ENCODE results near the gene SHH. TPM values are rescaled to one million over a fixed set of nuclear protein-coding genes. Genes with fewer than 3 reads are reported as not detected.

Gene SHH
- total RNA-seq, 1 experiment from 2014 or later, result 0.26 TPM

DNA sequence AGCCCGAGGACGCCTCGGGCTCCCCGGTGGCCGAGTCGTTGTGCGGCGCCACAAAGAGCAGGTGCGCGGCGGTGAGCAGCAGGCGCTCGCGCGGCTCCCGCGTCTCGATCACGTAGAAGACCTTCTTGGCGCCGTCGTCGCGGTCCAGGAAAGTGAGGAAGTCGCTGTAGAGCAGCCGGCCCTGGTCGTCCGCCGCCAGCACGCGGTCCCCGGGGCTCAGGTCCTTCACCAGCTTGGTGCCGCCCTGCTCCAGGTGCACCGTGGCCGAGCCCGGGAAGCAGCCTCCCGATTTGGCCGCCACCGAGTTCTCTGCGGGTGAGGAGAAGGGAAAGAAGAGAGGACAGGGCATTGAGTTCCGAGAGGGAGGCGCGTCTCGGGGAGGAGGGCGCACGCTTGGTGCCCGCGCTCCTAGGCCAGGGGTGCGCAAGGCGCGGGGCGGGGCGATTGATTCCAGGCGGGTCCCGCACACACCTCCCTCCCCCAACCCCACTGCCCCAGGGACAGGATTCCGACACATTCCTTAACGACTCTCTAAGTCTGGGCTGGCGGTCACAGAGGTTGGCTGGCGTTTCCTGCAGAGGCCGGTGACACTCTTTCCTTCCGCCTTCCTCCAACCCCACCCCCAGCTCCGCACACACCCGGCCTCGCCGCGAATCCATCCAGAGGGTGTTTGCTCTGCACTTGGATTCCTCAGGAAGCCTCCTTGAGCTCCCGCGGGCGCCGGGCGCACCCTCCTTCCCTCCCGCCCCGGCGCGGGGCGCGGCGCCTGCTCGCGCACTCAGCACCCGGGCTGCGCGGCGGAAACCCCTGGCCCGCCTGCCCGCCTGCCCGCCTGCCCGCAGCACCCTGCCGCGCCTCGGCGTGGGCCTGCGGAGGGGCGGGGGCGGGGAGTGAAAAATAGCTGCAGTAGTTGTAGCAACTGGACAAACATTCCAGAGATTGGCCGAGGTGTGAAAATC is 8.6 kb downstream of the SHH start (continued):
- TF ChIP-seq, protein P1, sequence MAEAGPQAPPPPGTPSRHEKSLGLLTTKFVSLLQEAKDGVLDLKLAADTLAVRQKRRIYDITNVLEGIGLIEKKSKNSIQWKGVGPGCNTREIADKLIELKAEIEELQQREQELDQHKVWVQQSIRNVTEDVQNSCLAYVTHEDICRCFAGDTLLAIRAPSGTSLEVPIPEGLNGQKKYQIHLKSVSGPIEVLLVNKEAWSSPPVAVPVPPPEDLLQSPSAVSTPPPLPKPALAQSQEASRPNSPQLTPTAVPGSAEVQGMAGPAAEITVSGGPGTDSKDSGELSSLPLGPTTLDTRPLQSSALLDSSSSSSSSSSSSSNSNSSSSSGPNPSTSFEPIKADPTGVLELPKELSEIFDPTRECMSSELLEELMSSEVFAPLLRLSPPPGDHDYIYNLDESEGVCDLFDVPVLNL (CRISPR knock-in tag; IDR thresholded peaks at IDR 0.05; ENCODE audit: borderline replicate concordance, low read depth), result no peak
- no peak for TF ChIP-seq MLX (CRISPR knock-in tag; IDR thresholded peaks at IDR 0.05)
- no peak for TF ChIP-seq ZNF532 (CRISPR knock-in tag; IDR thresholded peaks at IDR 0.05; ENCODE audit: borderline replicate concordance)
- TF ChIP-seq ERG (CRISPR knock-in tag; IDR thresholded peaks at IDR 0.05), result no peak
- no peak for TF ChIP-seq TP53 (CRISPR knock-in tag; IDR thresholded peaks at IDR 0.05)
- TF ChIP-seq, protein P2, sequence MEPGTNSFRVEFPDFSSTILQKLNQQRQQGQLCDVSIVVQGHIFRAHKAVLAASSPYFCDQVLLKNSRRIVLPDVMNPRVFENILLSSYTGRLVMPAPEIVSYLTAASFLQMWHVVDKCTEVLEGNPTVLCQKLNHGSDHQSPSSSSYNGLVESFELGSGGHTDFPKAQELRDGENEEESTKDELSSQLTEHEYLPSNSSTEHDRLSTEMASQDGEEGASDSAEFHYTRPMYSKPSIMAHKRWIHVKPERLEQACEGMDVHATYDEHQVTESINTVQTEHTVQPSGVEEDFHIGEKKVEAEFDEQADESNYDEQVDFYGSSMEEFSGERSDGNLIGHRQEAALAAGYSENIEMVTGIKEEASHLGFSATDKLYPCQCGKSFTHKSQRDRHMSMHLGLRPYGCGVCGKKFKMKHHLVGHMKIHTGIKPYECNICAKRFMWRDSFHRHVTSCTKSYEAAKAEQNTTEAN (CRISPR knock-in tag; IDR thresholded peaks at IDR 0.05), result no peak
- TF ChIP-seq, protein P3, sequence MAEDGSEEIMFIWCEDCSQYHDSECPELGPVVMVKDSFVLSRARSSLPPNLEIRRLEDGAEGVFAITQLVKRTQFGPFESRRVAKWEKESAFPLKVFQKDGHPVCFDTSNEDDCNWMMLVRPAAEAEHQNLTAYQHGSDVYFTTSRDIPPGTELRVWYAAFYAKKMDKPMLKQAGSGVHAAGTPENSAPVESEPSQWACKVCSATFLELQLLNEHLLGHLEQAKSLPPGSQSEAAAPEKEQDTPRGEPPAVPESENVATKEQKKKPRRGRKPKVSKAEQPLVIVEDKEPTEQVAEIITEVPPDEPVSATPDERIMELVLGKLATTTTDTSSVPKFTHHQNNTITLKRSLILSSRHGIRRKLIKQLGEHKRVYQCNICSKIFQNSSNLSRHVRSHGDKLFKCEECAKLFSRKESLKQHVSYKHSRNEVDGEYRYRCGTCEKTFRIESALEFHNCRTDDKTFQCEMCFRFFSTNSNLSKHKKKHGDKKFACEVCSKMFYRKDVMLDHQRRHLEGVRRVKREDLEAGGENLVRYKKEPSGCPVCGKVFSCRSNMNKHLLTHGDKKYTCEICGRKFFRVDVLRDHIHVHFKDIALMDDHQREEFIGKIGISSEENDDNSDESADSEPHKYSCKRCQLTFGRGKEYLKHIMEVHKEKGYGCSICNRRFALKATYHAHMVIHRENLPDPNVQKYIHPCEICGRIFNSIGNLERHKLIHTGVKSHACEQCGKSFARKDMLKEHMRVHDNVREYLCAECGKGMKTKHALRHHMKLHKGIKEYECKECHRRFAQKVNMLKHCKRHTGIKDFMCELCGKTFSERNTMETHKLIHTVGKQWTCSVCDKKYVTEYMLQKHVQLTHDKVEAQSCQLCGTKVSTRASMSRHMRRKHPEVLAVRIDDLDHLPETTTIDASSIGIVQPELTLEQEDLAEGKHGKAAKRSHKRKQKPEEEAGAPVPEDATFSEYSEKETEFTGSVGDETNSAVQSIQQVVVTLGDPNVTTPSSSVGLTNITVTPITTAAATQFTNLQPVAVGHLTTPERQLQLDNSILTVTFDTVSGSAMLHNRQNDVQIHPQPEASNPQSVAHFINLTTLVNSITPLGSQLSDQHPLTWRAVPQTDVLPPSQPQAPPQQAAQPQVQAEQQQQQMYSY (CRISPR knock-in tag; IDR thresholded peaks at IDR 0.05), result no peak
- TF ChIP-seq NFATC4 (CRISPR knock-in tag; IDR thresholded peaks at IDR 0.05), result no peak
- TF ChIP-seq, protein P4, sequence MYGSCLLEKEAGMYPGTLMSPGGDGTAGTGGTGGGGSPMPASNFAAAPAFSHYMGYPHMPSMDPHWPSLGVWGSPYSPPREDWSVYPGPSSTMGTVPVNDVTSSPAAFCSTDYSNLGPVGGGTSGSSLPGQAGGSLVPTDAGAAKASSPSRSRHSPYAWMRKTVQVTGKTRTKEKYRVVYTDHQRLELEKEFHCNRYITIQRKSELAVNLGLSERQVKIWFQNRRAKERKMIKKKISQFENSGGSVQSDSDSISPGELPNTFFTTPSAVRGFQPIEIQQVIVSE (CRISPR knock-in tag; IDR thresholded peaks at IDR 0.05; ENCODE audit: borderline replicate concordance), result no peak
- TF ChIP-seq, protein P5, sequence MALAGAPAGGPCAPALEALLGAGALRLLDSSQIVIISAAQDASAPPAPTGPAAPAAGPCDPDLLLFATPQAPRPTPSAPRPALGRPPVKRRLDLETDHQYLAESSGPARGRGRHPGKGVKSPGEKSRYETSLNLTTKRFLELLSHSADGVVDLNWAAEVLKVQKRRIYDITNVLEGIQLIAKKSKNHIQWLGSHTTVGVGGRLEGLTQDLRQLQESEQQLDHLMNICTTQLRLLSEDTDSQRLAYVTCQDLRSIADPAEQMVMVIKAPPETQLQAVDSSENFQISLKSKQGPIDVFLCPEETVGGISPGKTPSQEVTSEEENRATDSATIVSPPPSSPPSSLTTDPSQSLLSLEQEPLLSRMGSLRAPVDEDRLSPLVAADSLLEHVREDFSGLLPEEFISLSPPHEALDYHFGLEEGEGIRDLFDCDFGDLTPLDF (CRISPR knock-in tag; IDR thresholded peaks at IDR 0.05), result no peak
- no peak for TF ChIP-seq TCF7 (CRISPR knock-in tag; IDR thresholded peaks at IDR 0.05; ENCODE audit: low read depth)
- no peak for TF ChIP-seq GTF2I (CRISPR knock-in tag; conservative IDR thresholded peaks at IDR 0.05)
- TF ChIP-seq ZNF263 (CRISPR knock-in tag; IDR thresholded peaks at IDR 0.05; ENCODE audit: low read depth), result peak; percentile 7; the same call in 1 of the 2 replicates
- TF ChIP-seq MXD4 (CRISPR knock-in tag; IDR thresholded peaks at IDR 0.05; ENCODE audit: borderline replicate concordance), result no peak
- TF ChIP-seq ZNF317 (CRISPR knock-in tag; IDR thresholded peaks at IDR 0.05; ENCODE audit: borderline replicate concordance, low read depth), result no peak
- 0 out of 2 replicates have a peak, but pooled peaks have one; percentile 55 for TF ChIP-seq FOXJ3 (CRISPR knock-in tag; IDR thresholded peaks at IDR 0.05; ENCODE audit: borderline replicate concordance)
- TF ChIP-seq ZNF396 (CRISPR knock-in tag; IDR thresholded peaks at IDR 0.05; ENCODE audit: borderline replicate concordance), result no peak
- TF ChIP-seq RELA (CRISPR knock-in tag; IDR thresholded peaks at IDR 0.05; ENCODE audit: borderline replicate concordance), result no peak; the same call in 1 of the 2 replicates
- TF ChIP-seq ATF1 (CRISPR knock-in tag; IDR thresholded peaks at IDR 0.05), result no peak
- TF ChIP-seq ELF4 (CRISPR knock-in tag; IDR thresholded peaks at IDR 0.05; ENCODE audit: low read depth), result no peak; the same call in 1 of the 2 replicates
- 0 out of 2 replicates have a peak, but pooled peaks have one; percentile 0 for TF ChIP-seq FOXP1 (CRISPR knock-in tag; IDR thresholded peaks at IDR 0.05; ENCODE audit: borderline replicate concordance)

All from WTC11 (cell line).